H1 (cell line): ENCODE data around the gene HPS3.

Source experiments
- BCL11A ChIP-seq, 2 experiments: IDR thresholded peaks; one replicate each; pipeline ENCODE4 v1.6.1; 2011; ENCODE audit warnings: low read depth in 2 of 2, low read length in 2 of 2, mild to moderate bottlenecking in 2 of 2
- CHD2 ChIP-seq: IDR thresholded peaks from 2 replicates; pipeline ENCODE4 v1.6.1; 2012; ENCODE audit warnings: low read length, improper control_type of control experiment
- KDM1A ChIP-seq: fragments of 200-600, 300-600 bp; sonication (generic); IDR thresholded peaks from 2 replicates; pipeline ENCODE4 v1.7.1; 2016; ENCODE audit warnings: mild to moderate bottlenecking, low read length, borderline replicate concordance
- RXRA ChIP-seq: IDR thresholded peaks from 2 replicates; pipeline ENCODE4 v1.6.1; 2011; ENCODE audit warnings: low read depth, mild to moderate bottlenecking, low read length, moderate library complexity; ENCODE audit not compliant: insufficient read depth
- SP2 ChIP-seq: IDR thresholded peaks from 2 replicates; pipeline ENCODE4 v1.6.1; 2012; ENCODE audit warnings: mild to moderate bottlenecking, low read length, inconsistent platforms
- TF ChIP-seq, protein P1 (sequence below): IDR thresholded peaks from 2 replicates; pipeline ENCODE4 v1.6.1; 2012; ENCODE audit warnings: inconsistent platforms
- TF ChIP-seq, protein P2 (sequence below), 3 experiments: IDR thresholded peaks; 1 replicate in 2 of 3; 2 replicates in 1 of 3; pipeline versions ENCODE4 v1.5.1 to v1.6.1; 2011; ENCODE audit warnings: low read length in 3 of 3, mild to moderate bottlenecking in 3 of 3, inconsistent platforms in 2 of 3, low read depth in 1 of 3, moderate library complexity in 1 of 3; ENCODE audit not compliant: insufficient read depth in 1 of 3; ENCODE audit errors: control extremely low read depth in 1 of 3
- TF ChIP-seq, protein P3 (sequence below): IDR thresholded peaks from 2 replicates; pipeline ENCODE4 v1.6.1; 2011; ENCODE audit warnings: low read length, improper control_type of control experiment

DNA sequence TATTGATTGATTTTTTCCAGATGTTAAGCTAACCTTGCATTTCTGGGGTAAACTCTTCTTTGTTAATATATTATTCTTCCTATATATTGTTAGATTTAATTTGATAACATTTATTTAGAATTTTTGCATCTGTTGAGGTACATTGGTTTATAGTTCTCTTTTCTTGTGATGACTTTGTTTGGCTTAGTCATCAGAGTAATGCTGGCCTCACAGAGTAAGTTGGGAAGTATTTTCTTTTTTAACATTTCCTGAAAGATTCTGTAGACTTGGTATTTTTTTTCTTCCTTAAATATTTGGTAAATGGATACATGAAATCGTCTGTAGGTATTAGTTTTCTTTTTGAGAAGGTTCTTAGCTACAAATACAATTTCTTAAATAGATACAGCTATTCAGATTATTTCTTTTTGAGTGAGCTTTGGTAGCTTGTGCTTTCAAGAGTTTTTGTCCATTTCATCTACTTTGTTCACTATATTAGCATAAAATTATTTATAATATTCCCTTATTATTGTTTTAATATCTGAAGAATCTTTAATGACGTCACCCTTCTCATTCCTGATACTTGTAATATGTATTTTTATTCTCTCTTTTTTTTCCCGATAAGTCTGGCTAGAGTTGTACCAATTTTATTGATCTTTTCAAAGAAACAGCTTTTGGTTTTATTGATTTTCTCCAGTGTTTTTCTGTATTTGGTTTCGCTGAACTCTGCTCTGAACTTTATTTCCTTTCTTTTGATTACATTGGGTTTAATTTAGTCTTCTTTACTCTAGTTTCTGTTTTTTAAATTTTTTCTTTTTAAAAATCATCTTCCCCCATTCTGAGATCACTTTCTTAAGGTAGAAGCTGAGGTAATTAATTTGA is 6.5 kb upstream of the HPS3 start:
- TF ChIP-seq, protein P1, sequence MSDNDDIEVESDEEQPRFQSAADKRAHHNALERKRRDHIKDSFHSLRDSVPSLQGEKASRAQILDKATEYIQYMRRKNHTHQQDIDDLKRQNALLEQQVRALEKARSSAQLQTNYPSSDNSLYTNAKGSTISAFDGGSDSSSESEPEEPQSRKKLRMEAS, result no peak
- no peak for TF ChIP-seq BCL11A (IDR thresholded peaks at IDR 0.05; ENCODE audit: low read depth in 2 of 2, low read length in 2 of 2)
- TF ChIP-seq, protein P2, sequence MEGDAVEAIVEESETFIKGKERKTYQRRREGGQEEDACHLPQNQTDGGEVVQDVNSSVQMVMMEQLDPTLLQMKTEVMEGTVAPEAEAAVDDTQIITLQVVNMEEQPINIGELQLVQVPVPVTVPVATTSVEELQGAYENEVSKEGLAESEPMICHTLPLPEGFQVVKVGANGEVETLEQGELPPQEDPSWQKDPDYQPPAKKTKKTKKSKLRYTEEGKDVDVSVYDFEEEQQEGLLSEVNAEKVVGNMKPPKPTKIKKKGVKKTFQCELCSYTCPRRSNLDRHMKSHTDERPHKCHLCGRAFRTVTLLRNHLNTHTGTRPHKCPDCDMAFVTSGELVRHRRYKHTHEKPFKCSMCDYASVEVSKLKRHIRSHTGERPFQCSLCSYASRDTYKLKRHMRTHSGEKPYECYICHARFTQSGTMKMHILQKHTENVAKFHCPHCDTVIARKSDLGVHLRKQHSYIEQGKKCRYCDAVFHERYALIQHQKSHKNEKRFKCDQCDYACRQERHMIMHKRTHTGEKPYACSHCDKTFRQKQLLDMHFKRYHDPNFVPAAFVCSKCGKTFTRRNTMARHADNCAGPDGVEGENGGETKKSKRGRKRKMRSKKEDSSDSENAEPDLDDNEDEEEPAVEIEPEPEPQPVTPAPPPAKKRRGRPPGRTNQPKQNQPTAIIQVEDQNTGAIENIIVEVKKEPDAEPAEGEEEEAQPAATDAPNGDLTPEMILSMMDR (IDR thresholded peaks at IDR 0.05; ENCODE audit: control extremely low read depth in 1 of 3, insufficient read depth in 1 of 3, low read depth in 1 of 3, low read length in 3 of 3), result no peak
- TF ChIP-seq KDM1A, result no peak
- no peak for TF ChIP-seq SP2
- TF ChIP-seq, protein P3, sequence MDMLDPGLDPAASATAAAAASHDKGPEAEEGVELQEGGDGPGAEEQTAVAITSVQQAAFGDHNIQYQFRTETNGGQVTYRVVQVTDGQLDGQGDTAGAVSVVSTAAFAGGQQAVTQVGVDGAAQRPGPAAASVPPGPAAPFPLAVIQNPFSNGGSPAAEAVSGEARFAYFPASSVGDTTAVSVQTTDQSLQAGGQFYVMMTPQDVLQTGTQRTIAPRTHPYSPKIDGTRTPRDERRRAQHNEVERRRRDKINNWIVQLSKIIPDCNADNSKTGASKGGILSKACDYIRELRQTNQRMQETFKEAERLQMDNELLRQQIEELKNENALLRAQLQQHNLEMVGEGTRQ, result no peak
- no peak for TF ChIP-seq RXRA
- no peak for TF ChIP-seq CHD2
